ENCODE measurements around the gene DTX2. TPM values are rescaled to one million over a fixed set of nuclear protein-coding genes. Genes with fewer than 3 reads are reported as not detected.
"Not testable (repeated sequence)": the region's sequence is repeated elsewhere in the genome, so short reads cannot be mapped to it uniquely, and the experiment has no call there.

DTX2 gene
- polyA plus RNA-seq, 3 donors, result 10.0 to 17.5 (median 16.0) TPM

GRCh38 chr7:76441792-76442191 is 19.7 kb upstream of the DTX2 start:
- not testable (repeated sequence) for H3K27ac ChIP-seq (ENCODE audit: low read depth, low read length)
- 57 to 100% (median 100%) methylated on average over 1 to 2 of the region's 10 CpGs for WGBS, 3 donors

GRCh38 chr7:76442664-76443446 is 18.7 kb upstream of the DTX2 start:
- 89 to 97% (median 95%) methylated on average over 3 to 5 of the region's 5 CpGs for WGBS, 3 donors

DNA sequence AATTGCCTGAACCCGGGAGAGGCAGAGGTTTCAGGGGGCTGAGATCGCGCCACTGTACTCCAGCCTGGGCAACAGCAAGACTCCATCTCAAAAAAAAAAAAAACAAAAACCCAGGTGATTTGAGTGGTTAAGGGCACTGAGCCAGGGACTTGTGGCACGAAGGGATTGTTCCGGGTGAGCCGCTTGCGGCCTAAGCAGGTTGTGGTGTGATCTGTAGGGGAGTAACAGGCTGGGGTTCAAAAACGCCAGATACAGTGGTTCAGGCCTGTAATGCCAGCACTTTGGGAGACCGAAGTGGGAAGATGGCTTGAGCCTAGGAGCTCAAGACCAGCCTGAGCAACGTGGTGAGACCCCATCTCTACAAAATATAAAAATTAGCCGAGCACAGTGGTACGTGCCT is 17.7 kb upstream of the DTX2 start:
- not testable (repeated sequence) for H3K27ac ChIP-seq (ENCODE audit: low read depth, low read length)
- 76 to 85% (median 82%) methylated on average over 7 to 11 of the region's 12 CpGs for WGBS, 3 donors

More at GRCh38 chr7:76442664-76443446, 18.7 kb upstream of the DTX2 start:
- H3K27ac ChIP-seq (ENCODE audit: low read depth, low read length), result not testable (repeated sequence)

- not testable (repeated sequence) for H3K27ac ChIP-seq (ENCODE audit: low read depth, low read length)
- WGBS, 3 donors, result 0 to 20% (median 1%) methylated on average over 4 of the region's 5 CpGs
Observed at GRCh38 chr7:76445577-76446008, 15.9 kb upstream of the DTX2 start.

- H3K27ac ChIP-seq (ENCODE audit: low read depth, low read length), result not testable (repeated sequence)
- 50% methylated on average over 1 of the region's 4 CpGs; no CpG with 5 or more reads in 2 of the 3 donors for WGBS, 3 donors
Observed at GRCh38 chr7:76457017-76457416, 4.5 kb upstream of the DTX2 start.

DNA sequence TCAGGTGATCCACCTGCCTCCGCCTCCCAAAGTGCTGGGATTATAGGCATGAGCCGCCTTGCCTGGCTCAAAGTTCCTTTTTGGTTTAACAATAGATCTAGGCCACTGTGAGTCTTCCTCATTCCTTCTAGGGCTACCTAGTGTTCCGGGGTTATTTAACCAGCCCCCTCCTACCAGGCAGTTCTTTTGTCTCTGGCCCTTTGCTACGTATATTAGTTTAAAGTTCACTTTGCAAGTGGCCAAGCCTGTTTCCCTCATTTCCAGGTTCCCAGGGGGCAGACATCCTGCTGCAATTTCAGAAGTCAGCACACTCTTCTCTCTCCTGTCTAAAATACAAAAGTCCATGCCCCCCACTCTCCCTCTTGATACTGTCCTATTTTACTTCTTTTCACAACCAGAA is 3.0 kb upstream of the DTX2 start:
- WGBS, 3 donors, result 24 to 54% (median 28%) methylated on average over 1 of the region's 4 CpGs
- not testable (repeated sequence) for H3K27ac ChIP-seq (ENCODE audit: low read depth, low read length)

DNA sequence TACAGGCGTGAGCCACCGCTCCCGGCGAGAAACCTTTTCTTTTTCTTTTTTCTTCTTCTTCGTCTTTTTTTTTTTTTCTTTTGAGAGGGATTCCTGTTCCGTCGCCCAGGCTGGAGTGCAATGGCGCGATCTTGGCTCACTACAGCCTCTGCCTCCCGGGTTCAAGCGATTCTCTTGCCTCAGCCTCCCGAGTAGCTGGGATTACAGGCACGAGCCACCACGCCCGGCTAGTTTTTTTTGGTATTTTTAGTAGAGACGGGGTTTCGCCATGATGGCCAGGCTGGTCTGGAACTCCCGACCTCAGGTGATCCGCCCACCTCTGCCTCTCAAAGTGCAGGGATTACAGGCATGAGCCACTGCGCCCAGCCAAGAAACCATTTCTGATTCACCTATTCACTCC is 742 bp upstream of the DTX2 start:
- H3K27ac ChIP-seq (ENCODE audit: low read depth, low read length), result not testable (repeated sequence)
- WGBS, 3 donors, result 81 to 89% (median 88%) methylated on average over 12 to 14 of the region's 20 CpGs

- H3K27ac ChIP-seq (ENCODE audit: low read depth, low read length), result not testable (repeated sequence)
- WGBS, 3 donors, result no CpG with 5 or more reads among the region's 17 CpGs
Observed at GRCh38 chr7:76462271-76462882, 868 bp downstream of the DTX2 start.

GRCh38 chr7:76464959-76465358 is 3.5 kb downstream of the DTX2 start:
- 87 to 92% (median 90%) methylated on average over 1 to 4 of the region's 5 CpGs for WGBS, 3 donors
- H3K27ac ChIP-seq (ENCODE audit: low read depth, low read length), result not testable (repeated sequence)

- not testable (repeated sequence) for H3K27ac ChIP-seq (ENCODE audit: low read depth, low read length)
- WGBS, 3 donors, result no CpG with 5 or more reads among the region's 8 CpGs
Observed at GRCh38 chr7:76465950-76466349, 4.4 kb downstream of the DTX2 start.

GRCh38 chr7:76467743-76468404 is 6.4 kb downstream of the DTX2 start:
- H3K27ac ChIP-seq (ENCODE audit: low read depth, low read length), result not testable (repeated sequence)
- 39 to 70% (median 65%) methylated on average over 10 of the region's 14 CpGs for WGBS, 3 donors

DNA sequence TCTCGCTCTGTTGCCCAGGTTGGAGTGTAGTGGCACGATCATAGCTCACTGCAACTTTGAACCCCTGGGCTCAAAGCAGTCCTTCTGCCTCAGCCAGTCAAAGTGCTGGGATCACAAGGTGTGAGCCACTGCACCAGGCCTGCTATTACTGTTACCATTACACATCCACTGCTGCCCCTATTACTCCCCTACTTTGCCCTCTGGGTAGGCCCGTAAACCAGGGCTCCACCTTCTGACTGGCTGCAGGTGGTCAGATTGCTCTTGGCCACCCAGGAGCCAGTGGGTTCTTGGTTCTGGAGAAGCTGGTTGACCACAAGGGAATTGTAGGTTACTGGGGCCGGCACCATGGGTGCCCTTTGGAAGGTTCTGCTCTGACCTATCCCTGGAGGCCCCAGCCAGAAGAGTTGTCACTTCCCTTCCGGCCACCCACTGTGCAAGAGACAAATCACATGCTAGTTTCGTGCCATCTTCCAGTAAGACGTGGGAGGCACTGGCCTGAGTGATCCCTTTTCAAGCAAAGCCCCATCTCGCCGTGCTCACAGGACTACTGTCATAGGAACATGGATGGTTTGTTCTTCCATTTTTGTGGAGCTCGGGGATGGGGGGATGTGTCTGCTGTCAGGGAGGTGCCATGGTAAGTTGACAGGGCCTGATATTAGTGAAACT is 10.2 kb downstream of the DTX2 start:
- WGBS, 3 donors, result 81 to 89% (median 82%) methylated on average over 8 of the region's 10 CpGs

GRCh38 chr7:76473097-76473496 is 11.6 kb downstream of the DTX2 start:
- WGBS, 3 donors, result 94 to 99% (median 97%) methylated on average over 2 to 3 of the region's 6 CpGs
- H3K27ac ChIP-seq (ENCODE audit: low read depth, low read length), result not testable (repeated sequence)

More for the DNA sequence above, 10.2 kb downstream of the DTX2 start:
- H3K27ac ChIP-seq (ENCODE audit: low read depth, low read length), result not testable (repeated sequence)

DNA sequence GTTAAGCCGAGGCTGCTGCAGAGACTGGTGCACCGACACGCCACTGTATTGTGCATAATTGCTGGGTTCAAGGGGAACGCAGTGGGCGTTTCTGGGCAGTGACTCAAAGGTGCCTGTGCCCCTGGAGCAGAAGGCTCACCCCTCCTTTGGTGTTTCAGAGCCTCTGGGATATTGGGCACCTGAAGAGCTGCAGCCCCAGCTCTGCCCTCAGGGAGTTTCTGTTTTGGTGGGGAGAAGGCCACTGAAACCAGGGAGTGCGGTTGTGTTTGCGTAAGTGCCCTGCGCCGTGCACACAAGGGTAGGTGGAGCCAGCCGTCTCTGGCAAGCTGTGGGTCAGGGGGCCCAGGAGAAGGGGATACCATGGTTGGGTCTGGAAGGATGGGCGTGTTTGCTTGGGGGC is 14.8 kb downstream of the DTX2 start:
- WGBS, 3 donors, result 76 to 100% (median 88%) methylated on average over 1 to 4 of the region's 11 CpGs
- not testable (repeated sequence) for H3K27ac ChIP-seq (ENCODE audit: low read depth, low read length)

DNA sequence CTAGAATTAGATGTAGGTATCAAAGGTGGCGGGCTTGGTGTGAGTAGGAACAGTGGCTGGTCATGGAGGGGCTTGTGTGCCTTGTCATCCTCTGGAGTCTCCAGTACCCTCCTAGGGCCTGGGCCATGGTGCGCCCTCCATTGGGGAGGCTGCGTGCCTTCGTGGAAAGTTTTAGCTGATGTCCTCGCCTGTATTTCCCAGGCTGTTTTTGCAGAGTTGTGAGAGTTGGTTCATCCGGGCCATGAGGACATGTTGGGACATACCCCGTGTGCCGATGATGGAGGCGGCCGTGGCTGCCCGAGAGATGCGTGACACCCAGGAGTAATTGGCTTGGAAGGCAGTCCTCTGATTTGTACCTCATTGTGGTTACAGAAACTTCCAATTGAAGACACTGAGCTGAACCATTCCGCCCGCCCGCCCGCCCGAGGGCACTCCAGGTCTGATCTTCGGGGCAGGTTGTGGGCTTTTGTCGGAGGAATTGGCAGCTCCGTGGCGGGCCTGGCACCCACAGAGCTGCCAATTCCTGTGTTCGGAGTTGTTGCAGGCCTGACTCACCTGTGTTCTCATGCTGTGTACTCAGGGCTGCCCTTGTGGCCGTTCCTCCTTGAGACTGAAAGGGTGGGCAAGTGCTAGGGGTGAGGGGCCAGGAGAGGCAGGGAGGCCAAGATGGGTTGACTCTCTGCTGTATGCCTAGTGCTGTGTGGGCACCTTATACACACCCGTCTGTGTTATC is 15.4 kb downstream of the DTX2 start:
- 90 to 96% (median 92%) methylated on average over 16 to 22 of the region's 24 CpGs for WGBS, 3 donors
- H3K27ac ChIP-seq (ENCODE audit: low read depth, low read length), result not testable (repeated sequence)

GRCh38 chr7:76479628-76480027 is 18.1 kb downstream of the DTX2 start:
- H3K27ac ChIP-seq (ENCODE audit: low read depth, low read length), result not testable (repeated sequence)
- 82 to 86% (median 84%) methylated on average over 10 of the region's 11 CpGs for WGBS, 3 donors

DNA sequence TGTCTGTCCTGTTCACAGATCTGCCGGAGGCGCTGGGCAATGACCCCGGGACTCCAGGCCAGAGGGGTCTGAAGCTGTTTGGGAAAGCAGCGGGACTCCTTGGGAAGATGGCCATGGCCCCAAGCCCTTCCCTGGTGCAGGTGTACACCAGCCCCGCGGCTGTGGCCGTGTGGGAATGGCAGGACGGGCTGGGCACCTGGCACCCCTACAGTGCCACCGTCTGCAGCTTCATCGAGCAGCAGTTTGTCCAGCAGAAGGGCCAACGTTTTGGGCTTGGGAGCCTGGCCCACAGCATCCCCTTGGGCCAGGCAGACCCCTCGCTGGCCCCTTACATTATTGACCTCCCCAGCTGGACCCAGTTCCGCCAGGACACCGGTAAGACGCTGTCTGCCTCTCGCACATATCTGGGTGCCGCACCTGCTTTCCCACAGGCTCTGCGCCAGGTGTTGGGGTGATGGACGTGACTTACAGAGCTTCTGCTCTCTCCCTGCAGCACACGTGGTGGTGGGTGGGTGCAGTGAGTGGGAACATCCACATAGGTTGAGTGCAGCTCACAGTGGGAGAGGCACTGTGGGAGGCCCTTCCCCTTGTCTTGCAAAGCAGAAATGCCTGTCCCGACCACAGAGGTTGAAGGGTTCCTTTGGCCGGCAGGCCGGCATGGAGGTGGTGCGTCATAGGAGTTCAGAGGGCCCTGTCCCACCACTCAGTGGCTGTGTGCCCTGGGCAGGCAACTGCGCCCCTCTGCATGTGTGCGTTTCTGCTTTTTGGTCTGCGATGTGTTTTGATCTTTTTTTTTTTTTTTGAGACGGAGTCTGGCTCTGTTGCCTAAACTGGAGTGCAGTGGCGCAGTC is 19.1 kb downstream of the DTX2 start:
- H3K27ac ChIP-seq (ENCODE audit: low read depth, low read length), result not testable (repeated sequence)
- 87 to 88% (median 88%) methylated on average over 22 to 27 of the region's 29 CpGs for WGBS, 3 donors
